Small intestine (tissue), 7 donors: ENCODE data around the gene MAS1L. TPM values are rescaled to one million over a fixed set of nuclear protein-coding genes. Genes with fewer than 3 reads are reported as not detected.
A peak's percentile ranks its signal among the peaks of the same experiment; 100 is the strongest.

Experiments
- DNase-seq, 2 donors: peaks; one replicate each; pipeline versions ENCODE4 v3.0.0 to v3.0.0-alpha.2; 2013
- FAIRE-seq: peaks from 2 replicates; lab custom pipeline; 2012; peaks lifted over from hg19 to GRCh38; lab: Jason Lieb, UNC
- H3K27ac ChIP-seq, 3 donors: one replicate each; pipeline ENCODE4 v1.5.1; 2013; ENCODE audit warnings: low read length in 2 of 3, mild to moderate bottlenecking in 2 of 3, control low read depth in 1 of 3, inconsistent platforms in 1 of 3, low read depth in 1 of 3, moderate library complexity in 1 of 3
- H3K27me3 ChIP-seq, 3 donors: one replicate each; pipeline ENCODE4 v1.6.1; 2013; ENCODE audit warnings: low read length in 3 of 3, inconsistent platforms in 1 of 3; ENCODE audit not compliant: control insufficient read depth in 3 of 3, insufficient read depth in 3 of 3
- H3K36me3 ChIP-seq, 3 donors: one replicate each; pipeline ENCODE4 v1.6.1; 2013; ENCODE audit warnings: low read length in 3 of 3, inconsistent platforms in 1 of 3, low read depth in 1 of 3, mild to moderate bottlenecking in 1 of 3, moderate library complexity in 1 of 3; ENCODE audit not compliant: control insufficient read depth in 3 of 3, insufficient read depth in 2 of 3
- H3K4me1 ChIP-seq, 3 donors: one replicate each; pipeline ENCODE4 v1.6.1; 2013; ENCODE audit warnings: low read length in 2 of 3, inconsistent platforms in 1 of 3, low read depth in 1 of 3, mild to moderate bottlenecking in 1 of 3, moderate library complexity in 1 of 3; ENCODE audit not compliant: control insufficient read depth in 3 of 3, insufficient read depth in 2 of 3
- H3K4me3 ChIP-seq, 3 donors: one replicate each; pipeline ENCODE4 v1.5.1; 2013; ENCODE audit warnings: low read length in 3 of 3, control low read depth in 1 of 3, inconsistent platforms in 1 of 3, low read depth in 1 of 3, mild to moderate bottlenecking in 1 of 3, moderate library complexity in 1 of 3
- H3K9me3 ChIP-seq, 2 donors: one replicate each; pipeline ENCODE4 v1.6.1; 2013; ENCODE audit warnings: low read depth in 1 of 2, low read length in 1 of 2; ENCODE audit not compliant: control insufficient read depth in 2 of 2, insufficient read depth in 1 of 2
- WGBS, 3 donors: extraction: QIAGEN DNeasy Blood & Tissue Kit; methylation state at CpG; one replicate each; pipeline ENCODE4 v1.1.7; 2013; 5-methylcytosine and 5-hydroxymethylcytosine counted together
- polyA plus RNA-seq, 4 donors: library from polyadenylated mRNA; stranded (reverse) in 3 of 4; unstranded in 1 of 4; fragments of 200-250 nt in 3 of 4; fragments of 120-200 nt in 1 of 4; gene quantifications; one replicate each; pipeline versions ENCODE4 v1.2.1 to v1.2.3, GENCODE V29; 2013
- donor health status: healthy with polysubstance abuse.
- donor health status: control.
- donor health status: control.
- donor health status: Bipolar disorder and iron deficiency.
- donor health status: healthy.

The MAS1L gene
- polyA plus RNA-seq, 4 donors: not detected

GRCh38 chr6:29495571-29495970 is 7.8 kb upstream of the MAS1L start:
- 68 to 72% (median 71%) methylated on average over 4 of the region's 4 CpGs for WGBS, 3 donors
- no peak for DNase-seq

GRCh38 chr6:29494131-29494530 is 6.4 kb upstream of the MAS1L start:
- Histone ChIP-seq H3K27me3 (peaks cover 0 to 4% (median 0%) of the 10 kb centered on the region in 3 donors), H3K9me3 (no peaks in the 10 kb centered on the region), H3K36me3 (no peaks in the 10 kb centered on the region), H3K4me3 (no peak overlapping the region), H3K27ac (no peak overlapping the region), H3K4me1 (no peaks in the 10 kb centered on the region)
- 55 to 64% (median 55%) methylated on average over 2 of the region's 2 CpGs for WGBS, 3 donors
- FAIRE-seq (no peak), DNase-seq (no peak)

More at GRCh38 chr6:29495571-29495970, 7.8 kb upstream of the MAS1L start:
- Histone ChIP-seq H3K4me1 (no peaks in the 10 kb centered on the region), H3K27me3 (peaks cover 0 to 6% (median 0%) of the 10 kb centered on the region in 3 donors), H3K9me3 (no peaks in the 10 kb centered on the region), H3K4me3 (no peak overlapping the region), H3K27ac (no peak overlapping the region), H3K36me3 (no peaks in the 10 kb centered on the region)
- FAIRE-seq: no peak

GRCh38 chr6:29493261-29493660 is 5.5 kb upstream of the MAS1L start:
- WGBS, 3 donors: 51 to 78% (median 73%) methylated on average over 2 of the region's 2 CpGs
- Histone ChIP-seq H3K4me3 (no peak overlapping the region), H3K36me3 (no peaks in the 10 kb centered on the region), H3K27me3 (peaks cover 0 to 4% (median 0%) of the 10 kb centered on the region in 3 donors), H3K4me1 (no peaks in the 10 kb centered on the region), H3K27ac (no peak overlapping the region), H3K9me3 (no peaks in the 10 kb centered on the region)
- FAIRE-seq: no peak
- DNase-seq: no peak

DNA sequence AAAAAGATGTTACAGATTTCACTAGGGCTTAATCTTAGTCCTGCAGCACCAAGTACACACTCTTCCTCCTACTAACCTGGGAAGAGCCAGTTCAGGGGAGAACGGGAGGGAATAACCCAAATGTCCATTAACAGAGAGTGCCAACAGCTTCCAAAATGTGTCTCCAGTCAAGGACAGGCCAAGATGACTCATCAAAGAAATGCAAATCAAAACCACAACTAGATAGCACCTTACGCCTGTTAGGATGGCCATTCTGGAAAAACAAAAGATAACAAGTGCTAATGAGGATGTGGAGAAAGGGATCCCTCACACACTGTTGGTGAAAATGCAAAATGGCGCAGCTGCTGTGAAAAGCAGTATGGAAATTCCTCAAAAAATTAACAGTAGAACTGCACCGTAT is 3.8 kb upstream of the MAS1L start:
- no peak overlapping the region for H3K4me3 ChIP-seq
- peaks cover 0 to 4% (median 0%) of the 10 kb centered on the region in 3 donors for H3K27me3 ChIP-seq
- FAIRE-seq (no peak), DNase-seq (no peak)
- WGBS, 3 donors: 62 to 80% (median 74%) methylated on average over 4 of the region's 4 CpGs
- H3K9me3 ChIP-seq: no peaks in the 10 kb centered on the region
- H3K36me3 ChIP-seq: no peaks in the 10 kb centered on the region
- H3K27ac ChIP-seq: no peak overlapping the region
- no peaks in the 10 kb centered on the region for H3K4me1 ChIP-seq

DNA sequence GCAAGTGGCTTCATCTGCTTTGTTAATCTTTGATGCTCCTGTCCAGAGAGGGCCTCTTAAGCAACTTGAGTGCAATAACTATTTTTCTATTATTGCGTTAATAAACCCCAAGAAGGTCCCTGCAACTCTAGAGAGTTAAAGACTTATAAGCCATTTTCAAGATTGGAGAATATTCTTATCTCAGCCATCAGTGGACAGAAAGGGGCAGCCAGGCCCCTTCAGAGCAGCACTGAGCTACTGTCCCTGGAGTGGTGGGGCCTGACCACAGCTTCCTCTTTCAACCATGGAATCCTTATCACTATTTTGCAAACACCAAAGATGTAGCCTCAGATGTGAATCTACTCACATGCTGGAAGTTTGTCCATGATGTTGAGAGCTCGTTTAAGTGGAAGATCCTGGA is 2.8 kb upstream of the MAS1L start:
- Histone ChIP-seq H3K36me3 (no peaks in the 10 kb centered on the region), H3K9me3 (no peaks in the 10 kb centered on the region), H3K27me3 (peaks cover 0 to 2% (median 0%) of the 10 kb centered on the region in 3 donors), H3K4me1 (no peaks in the 10 kb centered on the region), H3K4me3 (no peak overlapping the region), H3K27ac (no peak overlapping the region)
- FAIRE-seq (no peak), DNase-seq (no peak)
- 68 to 83% (median 68%) methylated on average over 2 of the region's 2 CpGs for WGBS, 3 donors

GRCh38 chr6:29490055-29490454 is 2.3 kb upstream of the MAS1L start:
- Histone ChIP-seq H3K9me3 (no peaks in the 10 kb centered on the region), H3K4me3 (no peak overlapping the region), H3K27ac (no peak overlapping the region), H3K27me3 (peaks cover 0 to under 1% (median 0%) of the 10 kb centered on the region in 3 donors), H3K36me3 (no peaks in the 10 kb centered on the region), H3K4me1 (no peaks in the 10 kb centered on the region)
- 75 to 86% (median 82%) methylated on average over 3 of the region's 3 CpGs for WGBS, 3 donors
- no peak for DNase-seq
- no peak for FAIRE-seq

DNA sequence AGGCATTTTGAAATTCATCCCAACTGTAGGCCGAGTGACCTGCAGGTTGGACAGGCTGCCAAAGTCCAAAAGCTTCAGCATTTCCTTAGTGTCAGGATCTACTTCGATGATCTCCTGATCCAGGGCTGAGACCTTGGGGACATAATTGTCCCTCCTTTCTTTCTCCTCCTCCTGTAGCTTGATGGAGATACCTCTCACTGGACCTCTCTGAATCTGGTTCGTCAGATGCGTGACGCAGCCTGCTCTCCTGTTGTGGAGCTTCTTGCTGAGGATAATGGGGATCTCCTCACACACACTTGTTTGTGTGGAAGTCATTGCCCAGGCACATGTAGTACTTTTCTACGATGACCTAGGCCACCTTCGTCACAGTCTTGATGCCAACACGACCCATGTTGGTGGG is 1.5 kb upstream of the MAS1L start:
- 88 to 92% (median 91%) methylated on average over 8 of the region's 8 CpGs for WGBS, 3 donors
- Histone ChIP-seq H3K4me3 (no peak overlapping the region), H3K27ac (no peak overlapping the region), H3K9me3 (no peaks in the 10 kb centered on the region), H3K4me1 (no peaks in the 10 kb centered on the region), H3K36me3 (no peaks in the 10 kb centered on the region), H3K27me3 (no peaks in the 10 kb centered on the region)
- DNase-seq: no peak
- FAIRE-seq: no peak

- Histone ChIP-seq H3K36me3 (no peaks in the 10 kb centered on the region), H3K4me3 (no peak overlapping the region), H3K9me3 (no peaks in the 10 kb centered on the region), H3K4me1 (no peaks in the 10 kb centered on the region), H3K27me3 (no peaks in the 10 kb centered on the region), H3K27ac (no peak overlapping the region)
- peak; percentile 36 for FAIRE-seq
- no peak for DNase-seq
Measured at GRCh38 chr6:29488874-29489273, 1.1 kb upstream of the MAS1L start.

- Histone ChIP-seq H3K36me3 (no peaks in the 10 kb centered on the region), H3K27me3 (no peaks in the 10 kb centered on the region), H3K9me3 (no peaks in the 10 kb centered on the region), H3K27ac (no peak overlapping the region), H3K4me1 (no peaks in the 10 kb centered on the region), H3K4me3 (no peak overlapping the region)
- DNase-seq (no peak), FAIRE-seq (no peak)
- 78 to 83% (median 82%) methylated on average over 5 of the region's 5 CpGs for WGBS, 3 donors
Measured at GRCh38 chr6:29487131-29487530, 625 bp downstream of the MAS1L start.
